Hepatocyte (in vitro differentiated cells): ENCODE results near the gene SSPN. TPM values are rescaled to one million over a fixed set of nuclear protein-coding genes. Genes with fewer than 3 reads are reported as not detected.

Experiments
- DNase-seq: peaks from one replicate; pipeline ENCODE4 v3.0.0-alpha.2; 2016; ENCODE audit warnings: low spot score
- H2AFZ ChIP-seq: fragments of 200-600 bp; sonication (generic); 2 replicates; pipeline ENCODE4 v1.6.0; 2016; ENCODE audit warnings: antibody characterized with exemption, mild to moderate bottlenecking
- H3K27ac ChIP-seq: fragments of 200-600 bp; sonication (generic); 2 replicates; pipeline ENCODE4 v1.5.1; 2016; ENCODE audit warnings: mild to moderate bottlenecking
- H3K27me3 ChIP-seq: fragments of 200-600 bp; sonication (generic); 2 replicates; pipeline ENCODE4 v1.6.1; 2016
- H3K36me3 ChIP-seq: fragments of 200-600 bp; sonication (generic); replicated peaks from 2 replicates; pipeline ENCODE4 v1.5.1; 2016; ENCODE audit warnings: low read depth; ENCODE audit not compliant: insufficient read depth
- H3K4me1 ChIP-seq: fragments of 200-600 bp; sonication (generic); 2 replicates; pipeline ENCODE4 v1.5.1; 2016; ENCODE audit warnings: mild to moderate bottlenecking, moderate library complexity; ENCODE audit not compliant: insufficient read depth
- H3K4me2 ChIP-seq: fragments of 200-600 bp; sonication (generic); 2 replicates; pipeline ENCODE4 v1.6.0; 2016
- H3K4me3 ChIP-seq: fragments of 200-600 bp; sonication (generic); 2 replicates; pipeline ENCODE4 v1.5.1; 2016; ENCODE audit warnings: mild to moderate bottlenecking
- H3K79me2 ChIP-seq: fragments of 200-600 bp; sonication (generic); 2 replicates; pipeline ENCODE4 v1.6.0; 2017; ENCODE audit warnings: mild to moderate bottlenecking
- H3K9me2 ChIP-seq: fragments of 200-600 bp; sonication (generic); replicated peaks from 2 replicates; pipeline ENCODE4 v1.6.0; 2017; ENCODE audit warnings: mild to moderate bottlenecking; ENCODE audit not compliant: insufficient read depth
- H3K9me3 ChIP-seq: fragments of 200-600 bp; sonication (generic); 2 replicates; pipeline ENCODE4 v1.5.1; 2016; ENCODE audit warnings: low read depth, mild to moderate bottlenecking
- H4K20me1 ChIP-seq: fragments of 200-600 bp; sonication (generic); 2 replicates; pipeline ENCODE4 v1.6.0; 2016; ENCODE audit warnings: mild to moderate bottlenecking; ENCODE audit not compliant: insufficient read depth, poor library complexity, severe bottlenecking
- EZH2 ChIP-seq: fragments of 200-600 bp; sonication (generic); IDR thresholded peaks from 2 replicates; pipeline ENCODE4 v1.6.1; 2016; ENCODE audit warnings: antibody characterized with exemption, mild to moderate bottlenecking, borderline replicate concordance
- EZH2phosphoT487 ChIP-seq: fragments of 200-600 bp; sonication (generic); IDR thresholded peaks from one replicate; pipeline ENCODE4 v1.6.1; 2018; ENCODE audit warnings: antibody characterized with exemption, mild to moderate bottlenecking, low read depth, moderate library complexity; ENCODE audit not compliant: unreplicated experiment, severe bottlenecking
- WGBS: methylation state at CpG from one replicate; pipeline ENCODE4 v1.1.6; 2016; ENCODE audit warnings: low lambda C conversion rate; ENCODE audit errors: missing lambda C conversion rate; 5-methylcytosine and 5-hydroxymethylcytosine counted together
- polyA plus RNA-seq: library from polyadenylated mRNA; unstranded; fragments of >200 nt; fragmentation: Nextera tagmentation; extraction: Ambion mirVana; gene quantifications from 2 replicates; pipeline ENCODE4 v1.2.1, GENCODE V29; 2016
- total RNA-seq: library from RNA; depleted of rRNA; stranded (reverse); fragments of >200 nt; gene quantifications from 2 replicates; pipeline ENCODE4 v1.2.3, GENCODE V29; 2014
- TF ChIP-seq, protein P1 (sequence below): fragments of 200-600 bp; sonication (generic); IDR thresholded peaks from 2 replicates; pipeline ENCODE4 v1.5.1; 2016; ENCODE audit warnings: antibody characterized with exemption, mild to moderate bottlenecking; ENCODE audit not compliant: poor library complexity

The SSPN gene
- total and polyA plus RNA-seq, 2 experiments from 2014 or later, result 1.7 to 12.5 TPM

DNA sequence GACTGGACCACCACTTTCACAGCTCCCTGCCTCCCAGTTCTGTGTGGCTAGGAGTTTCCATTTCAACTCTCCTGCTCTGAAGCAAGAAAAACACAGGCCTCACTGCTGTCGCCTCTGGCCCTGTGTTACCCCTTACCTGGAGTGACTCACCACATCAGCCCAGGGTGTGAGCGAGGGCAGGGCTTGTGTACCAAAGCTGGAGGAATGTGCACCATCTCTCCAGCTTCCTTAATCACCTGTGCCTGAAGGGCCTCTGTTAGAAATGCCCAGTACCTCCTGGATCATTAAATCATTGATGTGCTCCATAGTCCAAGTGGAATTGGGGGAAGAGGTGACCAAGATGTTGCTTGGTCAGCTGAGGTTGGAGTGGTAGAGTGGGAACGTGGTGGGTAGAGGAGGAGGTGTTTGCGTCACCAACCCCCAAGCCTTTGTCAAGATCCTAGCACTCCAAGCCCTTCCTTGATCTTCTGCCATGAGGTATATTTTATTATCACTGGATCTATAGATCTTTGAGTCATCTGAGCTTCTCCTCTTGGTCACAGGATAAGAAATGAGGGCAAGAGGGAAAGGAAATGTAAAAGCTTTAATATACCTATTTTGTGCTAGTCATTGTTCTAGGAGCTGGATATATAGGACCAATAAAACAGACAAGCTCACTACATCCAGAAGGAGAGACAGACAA is 51.3 kb downstream of the SSPN start:
- Histone ChIP-seq H2AFZ (no peak overlapping the region), H3K9me2 (no peaks in the 10 kb centered on the region), H3K4me3 (no peak overlapping the region), H3K27ac (peak overlapping the region; percentile 53), H3K4me1 (peaks cover 6% of the 10 kb centered on the region), H3K9me3 (no peaks in the 10 kb centered on the region), H4K20me1 (no peaks in the 10 kb centered on the region), H3K4me2 (no peak overlapping the region), H3K27me3 (no peaks in the 10 kb centered on the region), H3K79me2 (no peaks in the 10 kb centered on the region), H3K36me3 (no peaks in the 10 kb centered on the region)
- DNase-seq, result peak; percentile 76
- 76% methylated on average over 4 of the region's 4 CpGs for WGBS
- TF ChIP-seq, protein P1, sequence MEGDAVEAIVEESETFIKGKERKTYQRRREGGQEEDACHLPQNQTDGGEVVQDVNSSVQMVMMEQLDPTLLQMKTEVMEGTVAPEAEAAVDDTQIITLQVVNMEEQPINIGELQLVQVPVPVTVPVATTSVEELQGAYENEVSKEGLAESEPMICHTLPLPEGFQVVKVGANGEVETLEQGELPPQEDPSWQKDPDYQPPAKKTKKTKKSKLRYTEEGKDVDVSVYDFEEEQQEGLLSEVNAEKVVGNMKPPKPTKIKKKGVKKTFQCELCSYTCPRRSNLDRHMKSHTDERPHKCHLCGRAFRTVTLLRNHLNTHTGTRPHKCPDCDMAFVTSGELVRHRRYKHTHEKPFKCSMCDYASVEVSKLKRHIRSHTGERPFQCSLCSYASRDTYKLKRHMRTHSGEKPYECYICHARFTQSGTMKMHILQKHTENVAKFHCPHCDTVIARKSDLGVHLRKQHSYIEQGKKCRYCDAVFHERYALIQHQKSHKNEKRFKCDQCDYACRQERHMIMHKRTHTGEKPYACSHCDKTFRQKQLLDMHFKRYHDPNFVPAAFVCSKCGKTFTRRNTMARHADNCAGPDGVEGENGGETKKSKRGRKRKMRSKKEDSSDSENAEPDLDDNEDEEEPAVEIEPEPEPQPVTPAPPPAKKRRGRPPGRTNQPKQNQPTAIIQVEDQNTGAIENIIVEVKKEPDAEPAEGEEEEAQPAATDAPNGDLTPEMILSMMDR, result no peak
- TF ChIP-seq EZH2phosphoT487, result no peak

DNA sequence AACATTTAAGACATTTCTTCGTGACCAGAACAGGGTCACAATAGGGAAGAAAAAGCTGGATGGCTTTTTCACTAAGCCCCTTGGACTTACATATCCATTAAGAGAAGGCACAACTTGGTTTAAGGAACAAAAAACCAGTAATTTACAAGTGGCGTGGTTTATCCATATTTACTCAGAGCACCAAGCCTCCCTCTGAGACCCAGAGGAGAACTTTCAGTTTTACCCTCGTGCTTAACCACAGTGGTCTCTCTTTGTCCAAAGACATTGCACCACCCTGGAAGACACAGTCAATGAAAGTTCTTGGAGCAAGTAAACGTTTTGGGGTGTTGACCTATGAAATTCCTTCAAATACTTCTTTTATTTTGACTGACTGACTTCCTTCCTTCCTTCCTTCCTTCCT is 52.5 kb downstream of the SSPN start:
- H3K4me1 ChIP-seq, result peaks cover 6% of the 10 kb centered on the region
- H3K27me3 ChIP-seq, result no peaks in the 10 kb centered on the region
- H3K79me2 ChIP-seq, result no peaks in the 10 kb centered on the region
- H3K9me3 ChIP-seq, result no peaks in the 10 kb centered on the region
- no peak overlapping the region for H3K4me3 ChIP-seq
- no peak overlapping the region for H3K27ac ChIP-seq
- no peaks in the 10 kb centered on the region for H4K20me1 ChIP-seq
- no peaks in the 10 kb centered on the region for H3K36me3 ChIP-seq
- no peak for DNase-seq
- TF ChIP-seq, protein P1, result no peak
- TF ChIP-seq EZH2 (no peak), EZH2phosphoT487 (no peak)
- H3K9me2 ChIP-seq, result no peaks in the 10 kb centered on the region
- no peak overlapping the region for H3K4me2 ChIP-seq
- 65% methylated on average over 4 of the region's 4 CpGs for WGBS
- H2AFZ ChIP-seq, result no peak overlapping the region

DNA sequence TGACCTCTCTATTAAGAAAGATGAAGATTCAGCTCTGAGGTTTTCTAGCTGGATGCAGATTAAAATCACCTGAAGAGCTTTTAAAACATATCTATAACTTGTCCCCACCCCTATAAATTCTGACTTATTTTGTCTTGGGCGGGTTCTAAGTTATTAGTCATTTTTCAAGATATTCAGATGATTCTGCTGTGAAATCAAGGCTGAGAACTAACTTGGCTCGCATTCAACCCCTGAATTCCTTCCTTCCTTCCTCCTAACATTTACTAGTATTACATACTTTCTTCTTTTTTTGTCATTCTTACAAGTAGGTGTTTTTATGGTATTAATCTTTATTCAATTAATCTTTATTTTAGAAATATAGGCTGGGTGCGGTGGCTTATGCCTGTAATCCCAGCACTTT is 55.4 kb downstream of the SSPN start:
- Histone ChIP-seq H3K27me3 (no peaks in the 10 kb centered on the region), H3K4me1 (peaks cover 5% of the 10 kb centered on the region), H3K27ac (no peak overlapping the region), H3K9me3 (no peaks in the 10 kb centered on the region), H2AFZ (no peak overlapping the region), H3K4me2 (no peak overlapping the region), H4K20me1 (no peaks in the 10 kb centered on the region), H3K9me2 (no peaks in the 10 kb centered on the region), H3K79me2 (no peaks in the 10 kb centered on the region), H3K36me3 (no peaks in the 10 kb centered on the region), H3K4me3 (no peak overlapping the region)
- TF ChIP-seq EZH2phosphoT487, result no peak
- TF ChIP-seq, protein P1, result no peak
- TF ChIP-seq EZH2, result no peak
- no peak for DNase-seq
- WGBS, result 87% methylated on average over 3 of the region's 3 CpGs

DNA sequence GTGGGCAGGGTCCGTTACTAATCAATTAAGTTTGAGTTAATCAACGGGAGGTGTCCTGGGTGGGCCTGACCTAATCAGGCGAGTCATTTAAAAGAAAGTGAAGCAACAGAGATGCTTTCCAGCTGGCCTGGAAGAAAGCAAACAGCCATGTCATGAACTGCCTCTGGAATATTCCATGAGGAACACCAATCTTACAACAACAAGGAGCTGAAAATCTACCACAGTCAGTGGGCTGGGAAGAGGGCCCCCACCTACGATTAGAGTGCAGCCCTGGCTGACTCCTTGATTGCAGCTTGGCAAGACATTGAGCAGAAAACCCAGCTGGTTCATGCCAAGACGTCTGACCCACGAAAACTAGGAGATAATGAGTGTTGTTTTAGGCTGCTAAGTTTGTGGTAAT is 56.2 kb downstream of the SSPN start:
- Histone ChIP-seq H3K36me3 (no peaks in the 10 kb centered on the region), H3K27ac (no peak overlapping the region), H3K9me3 (no peaks in the 10 kb centered on the region), H3K4me3 (no peak overlapping the region), H4K20me1 (no peaks in the 10 kb centered on the region), H2AFZ (no peak overlapping the region), H3K79me2 (no peaks in the 10 kb centered on the region), H3K4me1 (no peaks in the 10 kb centered on the region), H3K9me2 (no peaks in the 10 kb centered on the region), H3K27me3 (no peaks in the 10 kb centered on the region), H3K4me2 (no peak overlapping the region)
- TF ChIP-seq EZH2, result no peak
- no peak for TF ChIP-seq EZH2phosphoT487
- TF ChIP-seq, protein P1, result no peak
- DNase-seq, result no peak
- WGBS, result 87% methylated on average over 6 of the region's 6 CpGs
